ENCODE data around the gene TMED7. TPM values are rescaled to one million over a fixed set of nuclear protein-coding genes. Genes with fewer than 3 reads are reported as not detected.

Gene TMED7
- total and polyA plus RNA-seq, 2 of the 4 experiments (the other 2 are of a cell fraction), result 75.6 to 86.7 TPM

GRCh38 chr5:115627295-115627865 lies 1.5 kb upstream of the TMED7 start (continued):
- TF ChIP-seq CHD1 (IDR thresholded peaks at IDR 0.05; ENCODE audit: low read depth, low read length) (no peak), ELK1 (IDR thresholded peaks at IDR 0.05; ENCODE audit: borderline replicate concordance, low read depth, low read length) (no peak), BHLHE40 (IDR thresholded peaks at IDR 0.05; ENCODE audit: low read depth, low read length) (no peak)

- no peak overlapping the region for H2AK5ac ChIP-seq (ENCODE audit: low read depth, low read length)
- H3K9ac ChIP-seq (ENCODE audit: low read depth, low read length), result peak overlapping the region; percentile 91
- dilution Hi-C loops (cut with HindIII; ENCODE audit: low sequenced_read_pairs, unreplicated experiment) (no loop called here), intact Hi-C loops (cut with micrococcal nuclease) (no loop called here), in situ Hi-C loops (cut with MboI; ENCODE audit: low sequenced_read_pairs) (loop anchor here (5.0 kb wide), 1 partner anchor 211 kb away; no protein-coding TSS in a partner anchor)
- peaks cover 0 to 30% of the 10 kb centered on the region in 2 experiments; a peak in 3 of 4 replicates for H3K79me1 ChIP-seq (ENCODE audit: low read depth in 1 of 2, low read length in 2 of 2)
- H3K18ac ChIP-seq (ENCODE audit: low read depth, low read length), result peak overlapping the region; percentile 53
- POLR2A ChIA-PET (ENCODE audit: unreplicated experiment), result interaction anchor here (0.6 kb wide), 1 partner anchor 213 kb away, joined by 3 read pairs; no protein-coding TSS in a partner anchor
- peak overlapping the region; percentile 96 for H2AFZ ChIP-seq (replicated peaks; ENCODE audit: low read length, poor library complexity)
- no peaks in the 10 kb centered on the region for H3K27me3 ChIP-seq (ENCODE audit: control insufficient read depth, insufficient read depth, low read length)
- peak; percentile 21 for ATAC-seq (ENCODE audit: low read depth)
- H4K91ac ChIP-seq (ENCODE audit: insufficient read depth, low read depth, low read length), result no peak overlapping the region
- peak overlapping the region; percentile 60 to 83 for H4K8ac ChIP-seq (ENCODE audit: low read depth in 2 of 2, low read length in 2 of 2)
- BruUV-seq (replicated peaks), result no TSS peak
- H3K4ac ChIP-seq (ENCODE audit: low read depth, low read length), result peak overlapping the region; percentile 73
- peak overlapping the region; percentile 84 for H3K56ac ChIP-seq (ENCODE audit: extremely low read depth, insufficient read depth, low read length)
- H2BK5ac ChIP-seq (ENCODE audit: low read depth, low read length, poor library complexity, severe bottlenecking), result peak overlapping the region; percentile 68
- peak overlapping the region; percentile 57; the same call in 1 of the 2 replicates for H3K23ac ChIP-seq (ENCODE audit: low read depth, low read length)
- peaks cover 1% of the 10 kb centered on the region; the same call in 1 of the 2 replicates for H3K36me3 ChIP-seq (ENCODE audit: control insufficient read depth, insufficient read depth, low read length)
- CTCF ChIA-PET, result interaction anchor here (0.5 to 0.6 kb wide), 2 partner anchors 50 to 426 kb away, joined by 4 to 5 read pairs; no protein-coding TSS in a partner anchor
- H2BK120ac ChIP-seq (ENCODE audit: low read depth, low read length), result no peak overlapping the region; the same call in 1 of the 2 replicates
- peak; percentile 62 for DNase-seq
- H2BK20ac ChIP-seq (ENCODE audit: low read depth, low read length), result no peak overlapping the region
- no peak overlapping the region for H2BK15ac ChIP-seq (ENCODE audit: low read depth, low read length)
- no CpG with 5 or more reads among the region's 9 CpGs for WGBS, 2 experiments (ENCODE audit: extremely low coverage in 2 of 2, insufficient read length in 1 of 2)
- H3K9me3 ChIP-seq (ENCODE audit: control insufficient read depth, insufficient read depth, low read length), result no peaks in the 10 kb centered on the region
- peaks cover 33% of the 10 kb centered on the region for H4K20me1 ChIP-seq (ENCODE audit: insufficient read depth, low read length)
- H3K4me3 ChIP-seq (ENCODE audit: insufficient read depth, low read depth, low read length), result peak overlapping the region; percentile 65
- H3K14ac ChIP-seq (replicated peaks; ENCODE audit: low read depth, low read length), result peak overlapping the region; percentile 80
- H3K27ac ChIP-seq (ENCODE audit: insufficient read depth, low read length), result peak overlapping the region; percentile 75
- peaks cover 6% of the 10 kb centered on the region for H3K9me1 ChIP-seq (ENCODE audit: insufficient read depth, low read length)
- peak overlapping the region; percentile 31 for H4K5ac ChIP-seq (ENCODE audit: low read depth, low read length)
- no peak overlapping the region for H2AK9ac ChIP-seq (replicated peaks; ENCODE audit: low read depth, low read length, poor library complexity)
- peak overlapping the region; percentile 65 for H3K4me2 ChIP-seq (ENCODE audit: low read depth, low read length)
- H3K4me1 ChIP-seq (ENCODE audit: control insufficient read depth, insufficient read depth, low read length), result peaks cover 5% of the 10 kb centered on the region
- TF ChIP-seq FOS (IDR thresholded peaks at IDR 0.05; ENCODE audit: low read depth, low read length), result no peak
- TF ChIP-seq CEBPB (IDR thresholded peaks at IDR 0.05; ENCODE audit: low read depth, low read length), result no peak
- no peak for TF ChIP-seq USF2 (IDR thresholded peaks at IDR 0.05; ENCODE audit: low read depth, low read length)
- TF ChIP-seq RAD21 (IDR thresholded peaks at IDR 0.05; ENCODE audit: low read length), result no peak
- no peak for TF ChIP-seq RCOR1 (IDR thresholded peaks at IDR 0.05; ENCODE audit: insufficient replicate concordance, low read length)
- TF ChIP-seq MXI1 (IDR thresholded peaks at IDR 0.05; ENCODE audit: borderline replicate concordance, low read depth, low read length), result no peak
- no peak for TF ChIP-seq MAZ (IDR thresholded peaks at IDR 0.05; ENCODE audit: borderline replicate concordance, low read depth, low read length)
- no peak for TF ChIP-seq CTCF (conservative IDR thresholded peaks at IDR 0.05; ENCODE audit: low read depth, low read length)
Measured at GRCh38 chr5:115626445-115626823, 598 bp upstream of the TMED7 start.
